CD8-positive, alpha-beta memory T cell (primary cell): Measurements from ENCODE around the gene ZFP28. TPM values are rescaled to one million over a fixed set of nuclear protein-coding genes. Genes with fewer than 3 reads are reported as not detected.

Experiments used
- CTCF ChIA-PET: fragments of 350-600 bp; sonication (Branson Sonifier 250); formaldehyde crosslinking; loops from one replicate; lab custom pipeline; 2021; ENCODE audit warnings: antibody characterized with exemption; lab: Charles Lee
- POLR2A ChIA-PET: fragments of 350-600 bp; sonication (Branson Sonifier 250); formaldehyde crosslinking; loops from one replicate; lab custom pipeline; 2021; ENCODE audit warnings: antibody characterized with exemption; lab: Charles Lee
- DNase-seq, 5 donors: peaks; one replicate each; pipeline versions ENCODE4 v3.0.0 to v3.0.0-alpha.2; 2020 to 2022; ENCODE audit warnings: mixed read lengths in 1 of 5
- H3K27ac ChIP-seq: one replicate; pipeline ENCODE4 v1.7.0; 2013; ENCODE audit warnings: low read depth, mild to moderate bottlenecking, low read length, moderate library complexity
- H3K27me3 ChIP-seq: 2 replicates; pipeline ENCODE4 v1.7.0; 2013; ENCODE audit warnings: low read length, mild to moderate bottlenecking; ENCODE audit not compliant: insufficient read depth, poor library complexity, severe bottlenecking
- H3K36me3 ChIP-seq: 2 replicates; pipeline ENCODE4 v1.7.0; 2013; ENCODE audit warnings: mild to moderate bottlenecking, low read length, moderate library complexity; ENCODE audit not compliant: insufficient read depth
- H3K4me1 ChIP-seq: 2 replicates; pipeline ENCODE4 v1.7.0; 2013; ENCODE audit warnings: mild to moderate bottlenecking, low read length, moderate library complexity; ENCODE audit not compliant: insufficient read depth
- H3K4me3 ChIP-seq: 2 replicates; pipeline ENCODE4 v1.7.0; 2013; ENCODE audit warnings: mild to moderate bottlenecking, low read length
- H3K9me3 ChIP-seq: 2 replicates; pipeline ENCODE4 v1.7.0; 2013; ENCODE audit warnings: mild to moderate bottlenecking, low read length
- H3K27ac Mint-ChIP-seq, 8 donors: one replicate each; pipeline ENCODE4 v1.8.0; 2020 to 2021; ENCODE audit warnings: mixed read lengths in 8 of 8, mild to moderate bottlenecking in 6 of 8, inconsistent platforms in 3 of 8, moderate library complexity in 3 of 8
- H3K27me3 Mint-ChIP-seq, 2 donors: one replicate each; pipeline ENCODE4 v1.8.0; 2020 to 2021; ENCODE audit warnings: mixed read lengths in 2 of 2, mild to moderate bottlenecking in 1 of 2, moderate library complexity in 1 of 2
- H3K36me3 Mint-ChIP-seq, 3 donors: one replicate each; pipeline ENCODE4 v1.8.0; 2020 to 2021; ENCODE audit warnings: mixed read lengths in 3 of 3, inconsistent platforms in 1 of 3, mild to moderate bottlenecking in 1 of 3
- H3K4me1 Mint-ChIP-seq, 3 donors: one replicate each; pipeline ENCODE4 v1.8.0; 2020 to 2021; ENCODE audit warnings: mixed read lengths in 3 of 3, inconsistent platforms in 1 of 3, mild to moderate bottlenecking in 1 of 3
- H3K4me3 Mint-ChIP-seq, 7 donors: one replicate each; pipeline ENCODE4 v1.8.0; 2020 to 2021; ENCODE audit warnings: mixed read lengths in 7 of 7, mild to moderate bottlenecking in 6 of 7, moderate library complexity in 4 of 7, inconsistent platforms in 2 of 7
- H3K9me3 Mint-ChIP-seq, 5 donors: one replicate each; pipeline ENCODE4 v1.8.0; 2020 to 2022; ENCODE audit warnings: mixed read lengths in 5 of 5, mild to moderate bottlenecking in 3 of 5, moderate library complexity in 2 of 5, inconsistent platforms in 1 of 5
- polyA plus RNA-seq: library from polyadenylated mRNA; unstranded; fragments of 300-500 nt; fragmentation: Illumina TruSeq; gene quantifications from one replicate; pipeline ENCODE4 v1.2.3, GENCODE V29; 2021
- total RNA-seq, 2 experiments: library from RNA; stranded (reverse); gene quantifications; one replicate each; pipeline ENCODE4 v1.2.3, GENCODE V29; 2021

Gene ZFP28
- total RNA-seq: 1 to 10 TPM; 3.1 to 3.4 TPM
- polyA plus RNA-seq: 2.7 TPM

GRCh38 chr19:56538761-56539263 is at the start of gene ZFP28:
Gene ZFP28 (plus strand): TSS chr19:56538948. CDS start chr19:56539019, 71 bp downstream.
- Histone ChIP-seq H3K27me3 (no peaks in the 10 kb centered on the region), H3K4me1 (peaks cover 8% of the 10 kb centered on the region), H3K9me3 (peaks cover 9% of the 10 kb centered on the region), H3K27ac (peak within 1 kb of the TSS; percentile 40), H3K4me3 (peak within 1 kb of the TSS; percentile 77), H3K36me3 (peaks cover 6% of the 10 kb centered on the region)
- Mint-ChIP-seq H3K4me1 (peaks cover 15 to 31% (median 17%) of the 10 kb centered on the region in 3 donors), H3K27me3 (peaks cover 0 to 10% of the 10 kb centered on the region in 2 donors), H3K9me3 (peaks cover 38 to 82% (median 64%) of the 10 kb centered on the region in 5 donors), H3K36me3 (peaks cover 13 to 49% (median 47%) of the 10 kb centered on the region in 3 donors), H3K4me3 (peak within 1 kb of the TSS; percentile 87 to 95 (median 91)), H3K27ac (peak within 1 kb of the TSS; percentile 80 to 95 (median 89))
- ChIA-PET POLR2A (no interaction called here), CTCF (no interaction called here)
- DNase-seq: peak in 3 of 5 donors; percentile 48 to 56 (median 52)

- CTCF ChIA-PET: no interaction called here
- H3K4me1 ChIP-seq: no peaks in the 10 kb centered on the region
- H3K9me3 ChIP-seq: peaks cover 13% of the 10 kb centered on the region
- no peak overlapping the region for H3K4me3 Mint-ChIP-seq
- POLR2A ChIA-PET: no interaction called here
- DNase-seq: no peak
- no peak overlapping the region for H3K4me3 ChIP-seq
- peaks cover 0 to 3% of the 10 kb centered on the region in 2 donors for H3K27me3 Mint-ChIP-seq
- peaks cover 21 to 74% (median 48%) of the 10 kb centered on the region in 5 donors for H3K9me3 Mint-ChIP-seq
- no peaks in the 10 kb centered on the region for H3K36me3 ChIP-seq
- H3K4me1 Mint-ChIP-seq: no peaks in the 10 kb centered on the region
- no peaks in the 10 kb centered on the region for H3K27me3 ChIP-seq
- peaks cover 0 to 10% (median 2%) of the 10 kb centered on the region in 3 donors for H3K36me3 Mint-ChIP-seq
- H3K27ac ChIP-seq: no peak overlapping the region
- no peak overlapping the region for H3K27ac Mint-ChIP-seq
Observed at GRCh38 chr19:56491399-56491798, 47.3 kb upstream of the ZFP28 start.

- no peak overlapping the region for H3K4me3 Mint-ChIP-seq
- H3K4me1 Mint-ChIP-seq: peaks cover 5 to 6% (median 6%) of the 10 kb centered on the region in 3 donors
- peaks cover 9 to 11% of the 10 kb centered on the region in 2 donors for H3K27me3 Mint-ChIP-seq
- Histone ChIP-seq H3K9me3 (peaks cover 4% of the 10 kb centered on the region), H3K27me3 (no peaks in the 10 kb centered on the region), H3K27ac (no peak overlapping the region), H3K4me1 (no peaks in the 10 kb centered on the region), H3K36me3 (no peaks in the 10 kb centered on the region), H3K4me3 (no peak overlapping the region)
- peaks cover 1 to 26% (median 5%) of the 10 kb centered on the region in 3 donors for H3K36me3 Mint-ChIP-seq
- POLR2A ChIA-PET: no interaction called here
- CTCF ChIA-PET: no interaction called here
- H3K27ac Mint-ChIP-seq: no peak overlapping the region
- H3K9me3 Mint-ChIP-seq: peaks cover 17 to 72% (median 60%) of the 10 kb centered on the region in 5 donors
- DNase-seq: no peak
Observed at GRCh38 chr19:56504581-56504980, 34.2 kb upstream of the ZFP28 start.

- CTCF ChIA-PET: no interaction called here
- H3K27me3 Mint-ChIP-seq: peaks cover 7 to 9% of the 10 kb centered on the region in 2 donors
- H3K27ac ChIP-seq: no peak within 1 kb of the TSS
Observed at GRCh38 chr19:56507446-56508289, 31.1 kb upstream of the ZFP28 start, which contains the start of gene ZNF471. Gene ZNF471 (plus strand): TSS chr19:56507855. CDS start chr19:56511572, 3,717 bp downstream.

GRCh38 chr19:56508290-56508778 is 30.4 kb upstream of the ZFP28 start:
- CTCF ChIA-PET: no interaction called here
- Histone ChIP-seq H3K27ac (no peak overlapping the region), H3K9me3 (peaks cover 4% of the 10 kb centered on the region), H3K27me3 (no peaks in the 10 kb centered on the region), H3K4me1 (no peaks in the 10 kb centered on the region), H3K4me3 (peak overlapping the region; percentile 24), H3K36me3 (no peaks in the 10 kb centered on the region)
- peaks cover 5 to 6% (median 6%) of the 10 kb centered on the region in 3 donors for H3K4me1 Mint-ChIP-seq
- DNase-seq: no peak
- H3K27ac Mint-ChIP-seq: no peak overlapping the region
- peaks cover 7 to 9% of the 10 kb centered on the region in 2 donors for H3K27me3 Mint-ChIP-seq
- no peak overlapping the region for H3K4me3 Mint-ChIP-seq
- H3K36me3 Mint-ChIP-seq: peaks cover 1 to 11% (median 9%) of the 10 kb centered on the region in 3 donors
- peaks cover 15 to 53% (median 29%) of the 10 kb centered on the region in 5 donors for H3K9me3 Mint-ChIP-seq
- POLR2A ChIA-PET: no interaction called here

More at GRCh38 chr19:56507446-56508289, 31.1 kb upstream of the ZFP28 start, which contains the start of gene ZNF471:
- POLR2A ChIA-PET: no interaction called here
- peaks cover 1 to 15% (median 5%) of the 10 kb centered on the region in 3 donors for H3K36me3 Mint-ChIP-seq
- H3K4me3 ChIP-seq: peak within 1 kb of the TSS; percentile 29
- peaks cover 5 to 6% (median 6%) of the 10 kb centered on the region in 3 donors for H3K4me1 Mint-ChIP-seq
- no peaks in the 10 kb centered on the region for H3K4me1 ChIP-seq
- peak; percentile 38 to 89 (median 80) for DNase-seq
- peak within 1 kb of the TSS in 2 of 7 donors; percentile 60 to 73 for H3K4me3 Mint-ChIP-seq
- H3K9me3 ChIP-seq: peaks cover 4% of the 10 kb centered on the region
- H3K27me3 ChIP-seq: no peaks in the 10 kb centered on the region
- H3K9me3 Mint-ChIP-seq: peaks cover 15 to 54% (median 35%) of the 10 kb centered on the region in 5 donors
- H3K27ac Mint-ChIP-seq: peak within 1 kb of the TSS in 5 of 8 donors; percentile 20 to 94 (median 83)
- no peaks in the 10 kb centered on the region for H3K36me3 ChIP-seq

- H3K27me3 ChIP-seq: no peaks in the 10 kb centered on the region
- no peaks in the 10 kb centered on the region for H3K4me1 ChIP-seq
- no peaks in the 10 kb centered on the region for H3K4me1 Mint-ChIP-seq
- H3K4me3 Mint-ChIP-seq: no peak overlapping the region
- H3K27ac Mint-ChIP-seq: no peak overlapping the region
- ChIA-PET POLR2A (no interaction called here), CTCF (no interaction called here)
- H3K36me3 ChIP-seq: no peaks in the 10 kb centered on the region
- H3K36me3 Mint-ChIP-seq: peaks cover 5 to 25% (median 24%) of the 10 kb centered on the region in 3 donors
- peaks cover 66 to 95% (median 88%) of the 10 kb centered on the region in 5 donors for H3K9me3 Mint-ChIP-seq
- DNase-seq: no peak
- H3K27me3 Mint-ChIP-seq: peaks cover 0 to 3% of the 10 kb centered on the region in 2 donors
- H3K4me3 ChIP-seq: no peak overlapping the region
- peaks cover 38% of the 10 kb centered on the region for H3K9me3 ChIP-seq
- no peak overlapping the region for H3K27ac ChIP-seq
Observed at GRCh38 chr19:56525214-56525860, 13.4 kb upstream of the ZFP28 start.

- peaks cover 15 to 31% (median 17%) of the 10 kb centered on the region in 3 donors for H3K4me1 Mint-ChIP-seq
- Histone ChIP-seq H3K36me3 (peaks cover 6% of the 10 kb centered on the region), H3K4me3 (peak overlapping the region; percentile 77), H3K27me3 (no peaks in the 10 kb centered on the region), H3K9me3 (peaks cover 10% of the 10 kb centered on the region), H3K4me1 (peaks cover 8% of the 10 kb centered on the region), H3K27ac (no peak overlapping the region)
- CTCF ChIA-PET: no interaction called here
- H3K27me3 Mint-ChIP-seq: peaks cover 0 to 13% of the 10 kb centered on the region in 2 donors
- peaks cover 40 to 86% (median 67%) of the 10 kb centered on the region in 5 donors for H3K9me3 Mint-ChIP-seq
- H3K27ac Mint-ChIP-seq: peak overlapping the region in 2 of 8 donors; percentile 92 to 95
- H3K36me3 Mint-ChIP-seq: peaks cover 11 to 46% (median 40%) of the 10 kb centered on the region in 3 donors
- no peak for DNase-seq
- POLR2A ChIA-PET: no interaction called here
- H3K4me3 Mint-ChIP-seq: peak overlapping the region in 6 of 7 donors; percentile 49 to 95 (median 92)
Observed at GRCh38 chr19:56537442-56537841, 1.3 kb upstream of the ZFP28 start.
